Glutamatergic neuron (in vitro differentiated cells): Measurements from ENCODE around the gene MYO9B. TPM values are rescaled to one million over a fixed set of nuclear protein-coding genes. Genes with fewer than 3 reads are reported as not detected.

Experiments used
- DNase-seq: peaks from one replicate; pipeline ENCODE4 v3.0.0; 2022
- H3K27ac Mint-ChIP-seq: one replicate; pipeline ENCODE4 v1.8.0; 2020; ENCODE audit warnings: mild to moderate bottlenecking, mixed read lengths, inconsistent platforms; ENCODE audit not compliant: unreplicated experiment
- H3K27me3 Mint-ChIP-seq: one replicate; pipeline ENCODE4 v1.8.0; 2020; ENCODE audit warnings: mild to moderate bottlenecking, moderate library complexity, mixed read lengths, inconsistent platforms; ENCODE audit not compliant: unreplicated experiment
- H3K36me3 Mint-ChIP-seq: one replicate; pipeline ENCODE4 v1.8.0; 2020; ENCODE audit warnings: mild to moderate bottlenecking, mixed read lengths, inconsistent platforms; ENCODE audit not compliant: unreplicated experiment
- H3K4me1 Mint-ChIP-seq: one replicate; pipeline ENCODE4 v1.8.0; 2020; ENCODE audit warnings: mild to moderate bottlenecking, low read depth, mixed read lengths, inconsistent platforms; ENCODE audit not compliant: unreplicated experiment
- H3K4me3 Mint-ChIP-seq: one replicate; pipeline ENCODE4 v1.8.0; 2020; ENCODE audit warnings: mild to moderate bottlenecking, mixed read lengths, inconsistent platforms; ENCODE audit not compliant: unreplicated experiment
- H3K9me3 Mint-ChIP-seq: one replicate; pipeline ENCODE4 v1.8.0; 2020; ENCODE audit warnings: mild to moderate bottlenecking, moderate library complexity, mixed read lengths, inconsistent platforms; ENCODE audit not compliant: unreplicated experiment
- CTCF ChIP-seq: fragments of 200-600 bp; sonication (generic); IDR thresholded peaks from one replicate; pipeline ENCODE4 v1.5.0; 2021; ENCODE audit not compliant: partially characterized antibody, unreplicated experiment
- total RNA-seq: library from RNA; stranded (reverse); fragmentation: NEBNext Ultra II Directional; extraction: Animal tissue kit (Norgen Biotek cat#: 25700); gene quantifications from one replicate; pipeline ENCODE4 v1.2.1, GENCODE V29; 2021; ENCODE audit not compliant: unreplicated experiment

The MYO9B gene
- total RNA-seq, 1 donor from 2014 or later, result 237 TPM

GRCh38 chr19:17108453-17108784, 32.8 kb downstream of the MYO9B start:
- H3K9me3 Mint-ChIP-seq, result peaks cover 8% of the 10 kb centered on the region
- H3K36me3 Mint-ChIP-seq, result peaks cover 5% of the 10 kb centered on the region
- H3K4me1 Mint-ChIP-seq, result peaks cover 16% of the 10 kb centered on the region
- peaks cover 16% of the 10 kb centered on the region for H3K27me3 Mint-ChIP-seq
- DNase-seq, result no peak
- no peak overlapping the region for H3K27ac Mint-ChIP-seq
- H3K4me3 Mint-ChIP-seq, result no peak overlapping the region
- no peak for TF ChIP-seq CTCF

GRCh38 chr19:17109300-17109699, 33.7 kb downstream of the MYO9B start:
- H3K4me1 Mint-ChIP-seq, result peaks cover 16% of the 10 kb centered on the region
- no peak for TF ChIP-seq CTCF

GRCh38 chr19:17109962-17110598, 34.5 kb downstream of the MYO9B start:
- Mint-ChIP-seq H3K36me3 (peaks cover 9% of the 10 kb centered on the region), H3K4me1 (peaks cover 16% of the 10 kb centered on the region), H3K9me3 (peaks cover 10% of the 10 kb centered on the region), H3K4me3 (no peak overlapping the region), H3K27ac (no peak overlapping the region), H3K27me3 (peaks cover 17% of the 10 kb centered on the region)
- no peak for DNase-seq
- TF ChIP-seq CTCF, result no peak

More at GRCh38 chr19:17109300-17109699, 33.7 kb downstream of the MYO9B start:
- no peak for DNase-seq
- peaks cover 10% of the 10 kb centered on the region for H3K9me3 Mint-ChIP-seq
- no peak overlapping the region for H3K4me3 Mint-ChIP-seq
- H3K27me3 Mint-ChIP-seq, result peaks cover 19% of the 10 kb centered on the region
- H3K36me3 Mint-ChIP-seq, result peaks cover 9% of the 10 kb centered on the region
- peak overlapping the region; percentile 68 for H3K27ac Mint-ChIP-seq

- no peak for DNase-seq
- no peak overlapping the region for H3K4me3 Mint-ChIP-seq
- peaks cover 10% of the 10 kb centered on the region for H3K9me3 Mint-ChIP-seq
- peaks cover 17% of the 10 kb centered on the region for H3K27me3 Mint-ChIP-seq
- no peak overlapping the region for H3K27ac Mint-ChIP-seq
- TF ChIP-seq CTCF, result no peak
- peaks cover 16% of the 10 kb centered on the region for H3K4me1 Mint-ChIP-seq
- H3K36me3 Mint-ChIP-seq, result peaks cover 11% of the 10 kb centered on the region
Observed at GRCh38 chr19:17110599-17110966, 35.0 kb downstream of the MYO9B start.

GRCh38 chr19:17111766-17112165, 36.2 kb downstream of the MYO9B start:
- no peak for TF ChIP-seq CTCF
- Mint-ChIP-seq H3K4me1 (peaks cover 18% of the 10 kb centered on the region), H3K27me3 (peaks cover 15% of the 10 kb centered on the region), H3K36me3 (peaks cover 14% of the 10 kb centered on the region), H3K9me3 (peaks cover 11% of the 10 kb centered on the region), H3K27ac (no peak overlapping the region), H3K4me3 (no peak overlapping the region)
- DNase-seq, result no peak
